Posterior cingulate gyrus (tissue), 11 donors: ENCODE results near the gene HDAC10.

Experiments used
- DNase-seq, 10 donors: peaks; one replicate each; pipeline versions ENCODE4 v3.0.0 to v3.0.0-alpha.2; 2020 to 2021; ENCODE audit warnings: mixed read lengths in 3 of 10
- intact Hi-C: fragments of 100-400 bp; cut with DNase I; formaldehyde crosslinking; loops from one replicate; pipeline ENCODE4 v1.15.1; 2023

HDAC10 gene

GRCh38 chr22:50246242-50247175 lies 4.6 kb downstream of the HDAC10 start:
- intact Hi-C loops, result loop anchor here (10.0 kb wide), 1 partner anchor 258 kb away; the partner anchor contains the start of genes LMF2 and NCAPH2
- no peak for DNase-seq

GRCh38 chr22:50245214-50246072 lies 5.6 kb downstream of the HDAC10 start:
- no peak for DNase-seq
- intact Hi-C loops, result loop anchor here (10.0 kb wide), 1 partner anchor 259 kb away; the partner anchor contains the start of genes LMF2 and NCAPH2

GRCh38 chr22:50244420-50245213 lies 6.4 kb downstream of the HDAC10 start, which contains the start of gene TUBGCP6:
Gene TUBGCP6 (minus strand): TSS chr22:50245023. CDS start chr22:50244459, 564 bp downstream.
- DNase-seq, result peak; percentile 91 to 99 (median 96)
- intact Hi-C loops, result loop anchor here (10.0 kb wide), 1 partner anchor 260 kb away; the partner anchor contains the start of genes LMF2 and NCAPH2

- DNase-seq, result no peak
- intact Hi-C loops, result loop anchor here (10.0 kb wide), 1 partner anchor 261 kb away; the partner anchor contains the start of genes LMF2 and NCAPH2
These were observed 7.2 kb downstream of the HDAC10 start for GRCh38 chr22:50243685-50244419.

- intact Hi-C loops, result loop anchor here (10.0 kb wide), 1 partner anchor 262 kb away; the partner anchor contains the start of genes LMF2 and NCAPH2
- DNase-seq, result no peak
These were observed 8.6 kb downstream of the HDAC10 start for GRCh38 chr22:50242406-50242949.

GRCh38 chr22:50238755-50239154 lies 12.3 kb downstream of the HDAC10 start:
- intact Hi-C loops, result no loop called here
- DNase-seq, result no peak

- intact Hi-C loops, result no loop called here
- peak in 1 of 10 donors; percentile 63 for DNase-seq
These were observed 14.2 kb downstream of the HDAC10 start for GRCh38 chr22:50236731-50237409.

GRCh38 chr22:50233223-50233622 lies 17.8 kb downstream of the HDAC10 start:
- peak in 1 of 10 donors; percentile 71 for DNase-seq
- intact Hi-C loops, result no loop called here

GRCh38 chr22:50232481-50233151 lies 18.4 kb downstream of the HDAC10 start:
- peak in 1 of 10 donors; percentile 86 for DNase-seq
- intact Hi-C loops, result no loop called here

GRCh38 chr22:50229370-50229769 lies 21.7 kb downstream of the HDAC10 start:
- no peak for DNase-seq
- intact Hi-C loops, result no loop called here

GRCh38 chr22:50228366-50228765 lies 22.7 kb downstream of the HDAC10 start:
- no peak for DNase-seq
- intact Hi-C loops, result no loop called here

GRCh38 chr22:50227579-50228215 lies 23.4 kb downstream of the HDAC10 start:
- intact Hi-C loops, result no loop called here
- DNase-seq, result peak in 1 of 10 donors; percentile 72

GRCh38 chr22:50226875-50227165 lies 24.2 kb downstream of the HDAC10 start:
- DNase-seq, result peak in 1 of 10 donors; percentile 77
- intact Hi-C loops, result no loop called here

GRCh38 chr22:50226063-50226874 lies 24.8 kb downstream of the HDAC10 start:
- peak in 1 of 10 donors; percentile 59 for DNase-seq
- intact Hi-C loops, result no loop called here

- intact Hi-C loops, result no loop called here
- DNase-seq, result peak in 1 of 10 donors; percentile 75
These were observed 25.7 kb downstream of the HDAC10 start for GRCh38 chr22:50225200-50225969.

- DNase-seq, result no peak
- intact Hi-C loops, result no loop called here
These were observed 27.0 kb downstream of the HDAC10 start for GRCh38 chr22:50224071-50224470.
